Measurements from ENCODE around the gene SPPL2B.

SPPL2B gene

DNA sequence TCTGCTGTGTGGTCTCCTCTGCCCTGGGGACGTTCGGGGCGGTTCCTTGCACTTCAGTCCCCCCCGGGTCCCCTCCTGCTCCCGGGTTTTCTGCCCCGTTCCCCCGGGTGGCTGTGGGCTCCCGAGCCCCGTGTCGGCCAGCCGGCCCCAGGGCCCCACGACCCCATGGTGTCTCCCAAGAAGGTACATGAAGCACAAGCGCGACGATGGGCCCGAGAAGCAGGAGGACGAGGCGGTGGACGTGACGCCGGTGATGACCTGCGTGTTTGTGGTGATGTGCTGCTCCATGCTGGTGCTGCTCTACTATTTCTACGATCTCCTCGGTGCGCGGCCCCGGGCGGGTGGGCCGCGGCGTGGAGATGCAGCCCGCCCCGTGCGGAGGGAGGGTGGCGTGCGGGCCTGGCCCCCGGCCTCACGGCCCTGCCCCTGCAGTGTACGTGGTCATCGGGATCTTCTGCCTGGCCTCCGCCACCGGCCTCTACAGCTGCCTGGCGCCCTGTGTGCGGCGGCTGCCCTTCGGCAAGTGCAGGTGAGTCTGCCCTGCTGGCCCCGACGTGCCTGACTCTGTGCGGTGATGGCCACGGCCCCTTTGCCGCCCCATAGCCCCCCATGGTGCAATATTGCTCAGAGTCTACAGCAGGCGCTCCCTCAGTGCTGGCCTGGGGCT, 11.3 kb downstream of the SPPL2B start:
- no peak overlapping the region for H3K4me3 ChIP-seq (ENCODE audit: low read depth, low read length)
- TF ChIP-seq, protein P1, sequence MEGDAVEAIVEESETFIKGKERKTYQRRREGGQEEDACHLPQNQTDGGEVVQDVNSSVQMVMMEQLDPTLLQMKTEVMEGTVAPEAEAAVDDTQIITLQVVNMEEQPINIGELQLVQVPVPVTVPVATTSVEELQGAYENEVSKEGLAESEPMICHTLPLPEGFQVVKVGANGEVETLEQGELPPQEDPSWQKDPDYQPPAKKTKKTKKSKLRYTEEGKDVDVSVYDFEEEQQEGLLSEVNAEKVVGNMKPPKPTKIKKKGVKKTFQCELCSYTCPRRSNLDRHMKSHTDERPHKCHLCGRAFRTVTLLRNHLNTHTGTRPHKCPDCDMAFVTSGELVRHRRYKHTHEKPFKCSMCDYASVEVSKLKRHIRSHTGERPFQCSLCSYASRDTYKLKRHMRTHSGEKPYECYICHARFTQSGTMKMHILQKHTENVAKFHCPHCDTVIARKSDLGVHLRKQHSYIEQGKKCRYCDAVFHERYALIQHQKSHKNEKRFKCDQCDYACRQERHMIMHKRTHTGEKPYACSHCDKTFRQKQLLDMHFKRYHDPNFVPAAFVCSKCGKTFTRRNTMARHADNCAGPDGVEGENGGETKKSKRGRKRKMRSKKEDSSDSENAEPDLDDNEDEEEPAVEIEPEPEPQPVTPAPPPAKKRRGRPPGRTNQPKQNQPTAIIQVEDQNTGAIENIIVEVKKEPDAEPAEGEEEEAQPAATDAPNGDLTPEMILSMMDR (IDR thresholded peaks at IDR 0.05) = no peak
- H3K27ac ChIP-seq = no peak overlapping the region
- no peaks in the 10 kb centered on the region for H3K9me3 ChIP-seq (ENCODE audit: control insufficient read depth, low read length)
- no peak overlapping the region for H3K9ac ChIP-seq
- H2AFZ ChIP-seq = no peak overlapping the region
- H3K36me3 ChIP-seq (ENCODE audit: control insufficient read depth, insufficient read depth, low read length) = no peaks in the 10 kb centered on the region
- H3K4me1 ChIP-seq = no peaks in the 10 kb centered on the region
- H3K27me3 ChIP-seq (ENCODE audit: control insufficient read depth, insufficient read depth, low read length) = no peaks in the 10 kb centered on the region
- H3K4me2 ChIP-seq (ENCODE audit: low read length) = no peak overlapping the region
- peaks cover 7% of the 10 kb centered on the region for H3K79me2 ChIP-seq

DNA sequence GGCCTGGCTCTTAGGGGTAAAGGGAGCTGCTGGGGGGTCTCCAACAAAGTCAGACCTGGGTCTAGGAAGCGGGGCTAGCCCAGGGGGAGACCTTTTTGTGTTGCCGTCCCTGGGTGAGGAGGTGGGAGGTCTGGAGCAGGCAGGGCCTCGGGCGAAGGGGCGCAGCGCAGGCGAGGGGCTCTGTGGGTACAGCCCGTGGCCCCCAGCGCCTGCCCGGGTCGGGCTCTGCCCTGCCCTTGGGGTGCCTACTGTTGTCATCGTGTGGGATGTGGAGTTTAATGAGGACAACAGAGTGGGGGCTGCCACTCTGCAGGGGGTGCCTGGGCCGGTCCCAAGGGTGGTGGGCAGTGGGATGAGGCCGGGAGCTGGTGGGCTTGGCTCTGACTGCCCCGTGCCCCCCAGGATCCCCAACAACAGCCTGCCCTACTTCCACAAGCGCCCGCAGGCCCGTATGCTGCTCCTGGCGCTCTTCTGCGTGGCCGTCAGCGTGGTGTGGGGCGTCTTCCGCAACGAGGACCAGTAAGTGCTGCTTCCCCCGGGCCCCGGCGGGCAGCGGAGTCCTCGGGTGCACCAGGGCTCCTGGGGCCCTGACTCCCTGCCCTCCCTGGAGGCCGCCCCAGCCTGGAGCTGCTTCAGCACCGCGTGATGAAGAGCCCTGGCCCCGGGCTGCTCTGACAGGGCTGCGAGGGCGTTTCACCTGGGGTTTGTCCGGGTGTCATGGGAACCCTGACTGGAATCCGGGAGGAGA, 12.2 kb downstream of the SPPL2B start:
- TF ChIP-seq, protein P1 (IDR thresholded peaks at IDR 0.05) = no peak
- Histone ChIP-seq H3K9me3 (ENCODE audit: control insufficient read depth, low read length) (no peaks in the 10 kb centered on the region), H3K9ac (no peak overlapping the region), H3K79me2 (peaks cover 4% of the 10 kb centered on the region), H3K4me3 (ENCODE audit: low read depth, low read length) (no peak overlapping the region), H3K27me3 (ENCODE audit: control insufficient read depth, insufficient read depth, low read length) (no peaks in the 10 kb centered on the region), H3K4me1 (no peaks in the 10 kb centered on the region), H2AFZ (no peak overlapping the region), H3K27ac (no peak overlapping the region), H3K36me3 (ENCODE audit: control insufficient read depth, insufficient read depth, low read length) (no peaks in the 10 kb centered on the region), H3K4me2 (ENCODE audit: low read length) (no peak overlapping the region)

DNA sequence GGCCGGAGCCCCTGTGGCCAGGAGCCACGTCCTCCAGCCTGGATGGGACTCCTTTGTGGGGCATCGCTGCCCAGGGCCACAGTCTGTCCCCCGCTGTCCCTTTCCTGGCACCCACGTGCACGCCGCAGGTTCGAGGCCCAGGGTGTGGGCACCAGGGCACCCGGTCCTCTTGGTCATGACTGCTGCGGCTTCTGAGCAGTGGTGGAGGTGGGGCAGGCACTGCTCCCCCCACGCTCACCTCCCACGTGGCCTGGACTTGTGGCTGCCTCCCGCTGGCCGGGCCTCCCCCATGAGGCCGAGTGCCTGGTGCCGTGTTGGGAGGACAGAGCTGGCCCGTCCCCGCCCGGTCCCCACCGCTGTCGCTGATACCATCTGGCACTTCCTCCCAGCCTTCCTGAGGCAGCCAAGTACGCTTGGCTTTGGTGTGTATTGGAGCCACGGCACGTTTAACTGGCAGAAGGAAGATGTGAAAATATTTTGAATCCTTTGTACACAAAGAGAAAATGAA, 12.8 kb downstream of the SPPL2B start:
- H3K4me1 ChIP-seq = no peaks in the 10 kb centered on the region
- H3K4me3 ChIP-seq (ENCODE audit: low read depth, low read length) = no peak overlapping the region
- no peak overlapping the region for H3K4me2 ChIP-seq (ENCODE audit: low read length)
- H3K27me3 ChIP-seq (ENCODE audit: control insufficient read depth, insufficient read depth, low read length) = no peaks in the 10 kb centered on the region
- no peak overlapping the region for H3K27ac ChIP-seq
- no peaks in the 10 kb centered on the region for H3K9me3 ChIP-seq (ENCODE audit: control insufficient read depth, low read length)
- no peak overlapping the region for H3K9ac ChIP-seq
- H2AFZ ChIP-seq = no peak overlapping the region
- TF ChIP-seq, protein P1 (IDR thresholded peaks at IDR 0.05) = no peak
- H3K36me3 ChIP-seq (ENCODE audit: control insufficient read depth, insufficient read depth, low read length) = no peaks in the 10 kb centered on the region
- peaks cover 2% of the 10 kb centered on the region for H3K79me2 ChIP-seq

DNA sequence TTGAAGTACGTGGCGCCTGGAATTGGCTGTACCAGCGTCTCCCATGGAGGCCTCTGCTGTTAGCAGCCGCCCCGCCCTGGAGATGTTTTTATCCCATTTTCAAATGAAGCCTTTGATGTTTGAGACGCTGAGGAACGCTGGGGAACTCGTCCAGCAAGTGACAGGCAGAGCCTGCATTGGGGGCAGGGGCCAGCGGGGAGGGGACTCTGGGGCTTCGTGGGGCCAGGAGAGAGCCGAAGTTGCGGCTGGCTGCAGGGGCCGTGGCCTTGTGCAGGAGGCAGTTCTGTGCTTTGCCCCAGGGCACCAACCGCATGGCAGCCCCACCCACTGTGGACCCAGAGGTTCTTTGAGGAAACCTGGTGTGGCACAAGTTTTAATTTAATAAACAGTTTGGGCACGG, 13.5 kb downstream of the SPPL2B start:
- H3K79me2 ChIP-seq = peaks cover 2% of the 10 kb centered on the region
- H2AFZ ChIP-seq = no peak overlapping the region
- no peak overlapping the region for H3K27ac ChIP-seq
- no peak overlapping the region for H3K4me3 ChIP-seq (ENCODE audit: low read depth, low read length)
- H3K9ac ChIP-seq = no peak overlapping the region
- TF ChIP-seq, protein P1 (IDR thresholded peaks at IDR 0.05) = no peak
- no peaks in the 10 kb centered on the region for H3K27me3 ChIP-seq (ENCODE audit: control insufficient read depth, insufficient read depth, low read length)
- H3K4me1 ChIP-seq = no peaks in the 10 kb centered on the region
- no peak overlapping the region for H3K4me2 ChIP-seq (ENCODE audit: low read length)
- H3K9me3 ChIP-seq (ENCODE audit: control insufficient read depth, low read length) = no peaks in the 10 kb centered on the region
- H3K36me3 ChIP-seq (ENCODE audit: control insufficient read depth, insufficient read depth, low read length) = no peaks in the 10 kb centered on the region
